Measurements from ENCODE around the gene PTX4.

GRCh38 chr16:1457489-1458245 lies 31.1 kb downstream of the PTX4 start:
- no peak for TF ChIP-seq CTCF (IDR thresholded peaks at IDR 0.05)
- no peak for TF ChIP-seq POLR2A (IDR thresholded peaks at IDR 0.05)

Measured in esophagus squamous epithelium (tissue), 4 donors.